ENCODE results near the gene FNDC3B.

The FNDC3B gene

GRCh38 chr3:172357850-172358754, 318.7 kb downstream of the FNDC3B start:
- H4K20me1 ChIP-seq (ENCODE audit: insufficient read depth, low read length): no peaks in the 10 kb centered on the region
- H3K4me3 ChIP-seq (ENCODE audit: low read depth, low read length, poor library complexity, severe bottlenecking): no peak overlapping the region
- H2AFZ ChIP-seq (ENCODE audit: low read length): no peak overlapping the region
- H3K9me3 ChIP-seq (ENCODE audit: low read length): no peaks in the 10 kb centered on the region
- H3K9ac ChIP-seq (ENCODE audit: low read length): no peak overlapping the region
- H3K9me2 ChIP-seq (ENCODE audit: low read depth, low read length): no peaks in the 10 kb centered on the region
- H3K27ac ChIP-seq (ENCODE audit: low read depth, low read length, poor library complexity, severe bottlenecking): no peak overlapping the region
- no peaks in the 10 kb centered on the region for H3K36me3 ChIP-seq (ENCODE audit: insufficient read depth, low read length)
- no peak overlapping the region for H3K4me2 ChIP-seq (ENCODE audit: low read length)
- no peaks in the 10 kb centered on the region for H3F3A ChIP-seq (ENCODE audit: insufficient read depth, low read length)
- TF ChIP-seq, protein P1, sequence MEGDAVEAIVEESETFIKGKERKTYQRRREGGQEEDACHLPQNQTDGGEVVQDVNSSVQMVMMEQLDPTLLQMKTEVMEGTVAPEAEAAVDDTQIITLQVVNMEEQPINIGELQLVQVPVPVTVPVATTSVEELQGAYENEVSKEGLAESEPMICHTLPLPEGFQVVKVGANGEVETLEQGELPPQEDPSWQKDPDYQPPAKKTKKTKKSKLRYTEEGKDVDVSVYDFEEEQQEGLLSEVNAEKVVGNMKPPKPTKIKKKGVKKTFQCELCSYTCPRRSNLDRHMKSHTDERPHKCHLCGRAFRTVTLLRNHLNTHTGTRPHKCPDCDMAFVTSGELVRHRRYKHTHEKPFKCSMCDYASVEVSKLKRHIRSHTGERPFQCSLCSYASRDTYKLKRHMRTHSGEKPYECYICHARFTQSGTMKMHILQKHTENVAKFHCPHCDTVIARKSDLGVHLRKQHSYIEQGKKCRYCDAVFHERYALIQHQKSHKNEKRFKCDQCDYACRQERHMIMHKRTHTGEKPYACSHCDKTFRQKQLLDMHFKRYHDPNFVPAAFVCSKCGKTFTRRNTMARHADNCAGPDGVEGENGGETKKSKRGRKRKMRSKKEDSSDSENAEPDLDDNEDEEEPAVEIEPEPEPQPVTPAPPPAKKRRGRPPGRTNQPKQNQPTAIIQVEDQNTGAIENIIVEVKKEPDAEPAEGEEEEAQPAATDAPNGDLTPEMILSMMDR (IDR thresholded peaks at IDR 0.05; ENCODE audit: low read length): no peak
- TF ChIP-seq EZH2 (IDR thresholded peaks at IDR 0.05; ENCODE audit: borderline replicate concordance, low read length): no peak
- no peaks in the 10 kb centered on the region for H3K4me1 ChIP-seq (ENCODE audit: insufficient read depth, low read length, severe bottlenecking)
- no peaks in the 10 kb centered on the region for H3K27me3 ChIP-seq (ENCODE audit: insufficient read depth, low read length)
- H3K79me2 ChIP-seq (ENCODE audit: insufficient read depth, low read length): no peaks in the 10 kb centered on the region

GRCh38 chr3:172359231-172359630, 319.9 kb downstream of the FNDC3B start:
- Histone ChIP-seq H3F3A (ENCODE audit: insufficient read depth, low read length) (no peaks in the 10 kb centered on the region), H3K9me2 (ENCODE audit: low read depth, low read length) (no peaks in the 10 kb centered on the region), H3K4me1 (ENCODE audit: insufficient read depth, low read length, severe bottlenecking) (no peaks in the 10 kb centered on the region), H3K9me3 (ENCODE audit: low read length) (no peaks in the 10 kb centered on the region), H3K27me3 (ENCODE audit: insufficient read depth, low read length) (no peaks in the 10 kb centered on the region), H3K9ac (ENCODE audit: low read length) (no peak overlapping the region), H3K27ac (ENCODE audit: low read depth, low read length, poor library complexity, severe bottlenecking) (no peak overlapping the region), H3K36me3 (ENCODE audit: insufficient read depth, low read length) (no peaks in the 10 kb centered on the region), H4K20me1 (ENCODE audit: insufficient read depth, low read length) (no peaks in the 10 kb centered on the region), H3K79me2 (ENCODE audit: insufficient read depth, low read length) (no peaks in the 10 kb centered on the region), H3K4me3 (ENCODE audit: low read depth, low read length, poor library complexity, severe bottlenecking) (no peak overlapping the region), H2AFZ (ENCODE audit: low read length) (no peak overlapping the region), H3K4me2 (ENCODE audit: low read length) (no peak overlapping the region)
- TF ChIP-seq EZH2 (IDR thresholded peaks at IDR 0.05; ENCODE audit: borderline replicate concordance, low read length): no peak
- TF ChIP-seq, protein P1 (IDR thresholded peaks at IDR 0.05; ENCODE audit: low read length): no peak

DNA sequence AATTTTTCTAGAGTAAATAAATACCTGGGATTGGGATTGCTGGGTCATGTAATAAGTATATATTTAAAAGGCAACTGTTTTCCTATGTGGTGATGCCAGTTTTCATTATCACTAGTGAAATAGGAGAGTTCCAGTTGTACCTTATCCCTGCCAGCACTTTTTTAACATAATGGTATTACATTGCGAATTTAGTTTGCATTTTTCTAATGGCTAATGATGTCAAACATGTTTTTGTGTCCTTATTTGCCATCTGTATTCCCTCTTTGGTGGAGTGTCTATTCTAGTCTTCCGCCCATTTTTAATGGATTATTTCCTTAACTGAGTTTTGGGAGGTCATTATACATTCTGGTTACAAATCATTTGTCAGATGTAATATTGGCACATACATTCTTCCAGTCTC, 320.6 kb downstream of the FNDC3B start:
- H3K27ac ChIP-seq (ENCODE audit: low read depth, low read length, poor library complexity, severe bottlenecking): no peak overlapping the region
- H3K4me3 ChIP-seq (ENCODE audit: low read depth, low read length, poor library complexity, severe bottlenecking): no peak overlapping the region
- no peaks in the 10 kb centered on the region for H3K4me1 ChIP-seq (ENCODE audit: insufficient read depth, low read length, severe bottlenecking)
- no peaks in the 10 kb centered on the region for H4K20me1 ChIP-seq (ENCODE audit: insufficient read depth, low read length)
- no peak overlapping the region for H2AFZ ChIP-seq (ENCODE audit: low read length)
- no peaks in the 10 kb centered on the region for H3K27me3 ChIP-seq (ENCODE audit: insufficient read depth, low read length)
- H3K9me2 ChIP-seq (ENCODE audit: low read depth, low read length): no peaks in the 10 kb centered on the region
- H3K9ac ChIP-seq (ENCODE audit: low read length): no peak overlapping the region
- H3K9me3 ChIP-seq (ENCODE audit: low read length): no peaks in the 10 kb centered on the region
- TF ChIP-seq EZH2 (IDR thresholded peaks at IDR 0.05; ENCODE audit: borderline replicate concordance, low read length): no peak
- TF ChIP-seq, protein P1 (IDR thresholded peaks at IDR 0.05; ENCODE audit: low read length): no peak
- no peaks in the 10 kb centered on the region for H3K36me3 ChIP-seq (ENCODE audit: insufficient read depth, low read length)
- H3F3A ChIP-seq (ENCODE audit: insufficient read depth, low read length): no peaks in the 10 kb centered on the region
- H3K4me2 ChIP-seq (ENCODE audit: low read length): no peak overlapping the region
- no peaks in the 10 kb centered on the region for H3K79me2 ChIP-seq (ENCODE audit: insufficient read depth, low read length)

All from OCI-LY1 (cell line).